ENCODE data around the gene ALOX15B. TPM values are rescaled to one million over a fixed set of nuclear protein-coding genes. Genes with fewer than 3 reads are reported as not detected.

The ALOX15B gene
- total RNA-seq, 1 experiment from 2014 or later = 0.30 TPM

DNA sequence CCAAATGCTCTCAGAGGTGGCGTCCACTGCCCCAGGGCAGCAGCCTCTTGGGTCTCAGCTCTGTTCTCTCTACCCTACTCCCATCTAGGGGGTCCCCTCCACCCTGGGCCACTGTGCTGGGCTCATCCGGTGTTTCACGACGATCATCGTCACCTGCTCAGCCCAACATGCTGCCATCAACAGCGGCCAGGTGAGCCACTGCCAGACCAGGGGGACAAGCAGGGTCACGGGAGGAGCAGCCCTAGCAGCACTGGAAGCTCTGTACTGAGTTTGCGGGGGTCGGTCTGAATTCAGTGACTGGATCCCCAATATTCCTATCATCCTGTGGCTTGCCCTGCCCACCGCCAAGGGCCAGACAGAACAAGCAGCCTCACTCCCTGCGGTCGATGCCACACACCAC, 32.6 kb downstream of the ALOX15B start:
- H3K4me3 ChIP-seq (replicated peaks in 1 of 2; ENCODE audit: low read depth in 1 of 2, low read length in 2 of 2) = no peak overlapping the region
- TF ChIP-seq, protein P1, sequence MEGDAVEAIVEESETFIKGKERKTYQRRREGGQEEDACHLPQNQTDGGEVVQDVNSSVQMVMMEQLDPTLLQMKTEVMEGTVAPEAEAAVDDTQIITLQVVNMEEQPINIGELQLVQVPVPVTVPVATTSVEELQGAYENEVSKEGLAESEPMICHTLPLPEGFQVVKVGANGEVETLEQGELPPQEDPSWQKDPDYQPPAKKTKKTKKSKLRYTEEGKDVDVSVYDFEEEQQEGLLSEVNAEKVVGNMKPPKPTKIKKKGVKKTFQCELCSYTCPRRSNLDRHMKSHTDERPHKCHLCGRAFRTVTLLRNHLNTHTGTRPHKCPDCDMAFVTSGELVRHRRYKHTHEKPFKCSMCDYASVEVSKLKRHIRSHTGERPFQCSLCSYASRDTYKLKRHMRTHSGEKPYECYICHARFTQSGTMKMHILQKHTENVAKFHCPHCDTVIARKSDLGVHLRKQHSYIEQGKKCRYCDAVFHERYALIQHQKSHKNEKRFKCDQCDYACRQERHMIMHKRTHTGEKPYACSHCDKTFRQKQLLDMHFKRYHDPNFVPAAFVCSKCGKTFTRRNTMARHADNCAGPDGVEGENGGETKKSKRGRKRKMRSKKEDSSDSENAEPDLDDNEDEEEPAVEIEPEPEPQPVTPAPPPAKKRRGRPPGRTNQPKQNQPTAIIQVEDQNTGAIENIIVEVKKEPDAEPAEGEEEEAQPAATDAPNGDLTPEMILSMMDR (IDR thresholded peaks at IDR 0.05 in 2 of 3, conservative IDR thresholded peaks at IDR 0.05 in 1 of 3; ENCODE audit: borderline replicate concordance in 1 of 3, insufficient read depth in 1 of 3, low read depth in 2 of 3, low read length in 2 of 3) = no peak
- no peak for TF ChIP-seq YY1 (IDR thresholded peaks at IDR 0.05; ENCODE audit: extremely low read depth, insufficient replicate concordance, low read depth, low read length)
- TF ChIP-seq, protein P2, sequence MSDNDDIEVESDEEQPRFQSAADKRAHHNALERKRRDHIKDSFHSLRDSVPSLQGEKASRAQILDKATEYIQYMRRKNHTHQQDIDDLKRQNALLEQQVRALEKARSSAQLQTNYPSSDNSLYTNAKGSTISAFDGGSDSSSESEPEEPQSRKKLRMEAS (IDR thresholded peaks at IDR 0.05) = no peak
- TF ChIP-seq TCF7L2 (IDR thresholded peaks at IDR 0.05; ENCODE audit: borderline replicate concordance, extremely low read depth, insufficient read depth, insufficient read length) = no peak
- TF ChIP-seq EGR1 (IDR thresholded peaks at IDR 0.05; ENCODE audit: low read depth) = no peak
- TF ChIP-seq ZNF274 (IDR thresholded peaks at IDR 0.05; ENCODE audit: low read depth, low read length) = no peak
- peaks cover 4% of the 10 kb centered on the region; the same call in 1 of the 2 replicates for H3K27me3 ChIP-seq (ENCODE audit: insufficient read depth, low read length)
- H3K9ac ChIP-seq (ENCODE audit: low read length) = no peak overlapping the region
- no peaks in the 10 kb centered on the region for H3K9me3 ChIP-seq (ENCODE audit: control insufficient read depth in 1 of 2, insufficient read depth in 1 of 2, low read depth in 1 of 2, low read length in 2 of 2)
- no peaks in the 10 kb centered on the region for H4K20me1 ChIP-seq (ENCODE audit: insufficient read depth)
- no TSS peak for BruUV-seq (replicated peaks)
- POLR2A ChIA-PET = no interaction called here
- H3K27ac ChIP-seq (ENCODE audit: low read depth, low read length) = no peak overlapping the region
- H2AFZ ChIP-seq (ENCODE audit: low read depth, low read length, poor library complexity, severe bottlenecking) = no peak overlapping the region
- CTCF ChIA-PET = interaction anchor here (0.7 kb wide), 1 partner anchor 11 kb away, joined by 3 read pairs; no protein-coding TSS in a partner anchor
- H3K4me2 ChIP-seq (ENCODE audit: low read length) = no peak overlapping the region
- RAD21 ChIA-PET (ENCODE audit: low non-redundant PET in 1 of 2, low total read pairs in 2 of 2, uncharacterized antibody in 2 of 2, unreplicated experiment in 2 of 2) = no interaction called here
- no peak for ATAC-seq
- DNase-seq (ENCODE audit: low read depth, low spot score) = no peak
- no peaks in the 10 kb centered on the region for H3K36me3 ChIP-seq (ENCODE audit: control insufficient read depth in 1 of 2, insufficient read depth in 2 of 2, low read length in 2 of 2)
- intact Hi-C loops (cut with micrococcal nuclease) = no loop called here
- H3K4me1 ChIP-seq (ENCODE audit: control insufficient read depth in 1 of 2, insufficient read depth in 2 of 2, low read length in 2 of 2) = peaks cover 0 to 14% of the 10 kb centered on the region in 2 experiments; a peak in 1 of 4 replicates
- no peaks in the 10 kb centered on the region for H3K9me2 ChIP-seq (ENCODE audit: insufficient read depth)
- no peaks in the 10 kb centered on the region for H3K79me2 ChIP-seq (ENCODE audit: insufficient read depth, low read length)

DNA sequence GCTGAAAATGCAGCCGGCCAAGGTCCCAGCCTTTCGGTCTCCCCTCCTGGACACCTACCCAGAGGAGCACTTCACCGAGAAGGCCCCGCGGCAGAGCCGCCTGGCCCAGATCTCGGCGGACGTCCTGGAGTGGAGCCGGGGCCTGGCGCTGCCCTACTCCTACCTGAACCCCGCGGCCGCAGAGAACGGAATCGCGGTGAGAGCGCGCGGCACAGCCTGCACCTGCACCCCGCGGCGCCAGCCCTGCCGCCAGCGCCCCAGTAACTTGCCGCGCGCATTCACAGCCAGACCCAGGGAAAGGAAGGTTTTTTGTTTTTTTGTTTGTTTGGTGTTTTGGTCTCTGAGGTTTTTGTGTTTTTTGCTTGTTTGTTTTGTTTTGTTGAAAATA, 33.5 kb downstream of the ALOX15B start:
- RAD21 ChIA-PET (ENCODE audit: low non-redundant PET in 1 of 2, low total read pairs in 2 of 2, uncharacterized antibody in 2 of 2, unreplicated experiment in 2 of 2) = no interaction called here
- Histone ChIP-seq H3K36me3 (ENCODE audit: control insufficient read depth in 1 of 2, insufficient read depth in 2 of 2, low read length in 2 of 2) (no peaks in the 10 kb centered on the region), H3K27ac (ENCODE audit: low read depth, low read length) (no peak overlapping the region), H3K9me3 (ENCODE audit: control insufficient read depth in 1 of 2, insufficient read depth in 1 of 2, low read depth in 1 of 2, low read length in 2 of 2) (no peaks in the 10 kb centered on the region), H3K79me2 (ENCODE audit: insufficient read depth, low read length) (no peaks in the 10 kb centered on the region), H3K9me2 (ENCODE audit: insufficient read depth) (no peaks in the 10 kb centered on the region), H3K4me1 (ENCODE audit: control insufficient read depth in 1 of 2, insufficient read depth in 2 of 2, low read length in 2 of 2) (peaks cover 0 to 14% of the 10 kb centered on the region in 2 experiments; a peak in 1 of 4 replicates), H3K27me3 (ENCODE audit: insufficient read depth, low read length) (peaks cover 4% of the 10 kb centered on the region; the same call in 1 of the 2 replicates), H4K20me1 (ENCODE audit: insufficient read depth) (no peaks in the 10 kb centered on the region), H3K4me2 (ENCODE audit: low read length) (no peak overlapping the region), H3K9ac (ENCODE audit: low read length) (no peak overlapping the region), H2AFZ (ENCODE audit: low read depth, low read length, poor library complexity, severe bottlenecking) (no peak overlapping the region), H3K4me3 (replicated peaks in 1 of 2; ENCODE audit: low read depth in 1 of 2, low read length in 2 of 2) (no peak overlapping the region)
- CTCF ChIA-PET = no interaction called here
- no TSS peak for BruUV-seq (replicated peaks)
- DNase-seq (ENCODE audit: low read depth, low spot score) = no peak
- intact Hi-C loops (cut with micrococcal nuclease) = no loop called here
- TF ChIP-seq RAD21 (IDR thresholded peaks at IDR 0.05; ENCODE audit: low read depth) (no peak), SRF (IDR thresholded peaks at IDR 0.05; ENCODE audit: low read depth) (no peak), CBX3 (IDR thresholded peaks at IDR 0.05; ENCODE audit: low read depth) (no peak), EZH2 (IDR thresholded peaks at IDR 0.05) (no peak), ZFX (IDR thresholded peaks at IDR 0.05) (no peak), ZNF274 (IDR thresholded peaks at IDR 0.05; ENCODE audit: low read depth, low read length) (no peak), POLR2AphosphoS5 (IDR thresholded peaks at IDR 0.05; ENCODE audit: low read depth, low read length) (no peak), EGR1 (IDR thresholded peaks at IDR 0.05; ENCODE audit: low read depth) (no peak), CEBPB (IDR thresholded peaks at IDR 0.05; ENCODE audit: low read depth) (no peak), SIN3A (IDR thresholded peaks at IDR 0.05; ENCODE audit: low read depth) (no peak)
- TF ChIP-seq, protein P2 (IDR thresholded peaks at IDR 0.05) = no peak
- TF ChIP-seq, protein P1 (IDR thresholded peaks at IDR 0.05 in 2 of 3, conservative IDR thresholded peaks at IDR 0.05 in 1 of 3; ENCODE audit: borderline replicate concordance in 1 of 3, insufficient read depth in 1 of 3, low read depth in 2 of 3, low read length in 2 of 3) = no peak
- POLR2A ChIA-PET = no interaction called here
- no peak for ATAC-seq

Measured in HCT116 (cell line).